ENCODE data around the gene GALNT1. TPM values are rescaled to one million over a fixed set of nuclear protein-coding genes. Genes with fewer than 3 reads are reported as not detected.

The GALNT1 gene
- total RNA-seq, 4 donors from 2014 or later: 46.2 to 96.5 (median 62.6) TPM

- no peaks in the 10 kb centered on the region for H3K27me3 ChIP-seq
- over 99% methylated on average over 3 of the region's 3 CpGs for WGBS
- no peaks in the 10 kb centered on the region for H3K36me3 ChIP-seq
- H3K27ac ChIP-seq: no peak overlapping the region
- H3K9me3 ChIP-seq: no peaks in the 10 kb centered on the region
- no peaks in the 10 kb centered on the region for H3K4me1 ChIP-seq
- no peak for DNase-seq (ENCODE audit: low spot score in 2 of 2)
- H3K4me3 ChIP-seq: no peak overlapping the region
- TF ChIP-seq EP300 (IDR thresholded peaks at IDR 0.05): no peak
- TF ChIP-seq CTCF (IDR thresholded peaks at IDR 0.05): no peak
- TF ChIP-seq POLR2A (IDR thresholded peaks at IDR 0.05): no peak
- TF ChIP-seq POLR2AphosphoS5 (IDR thresholded peaks at IDR 0.05): no peak
Observed at GRCh38 chr18:35641916-35642315, 60.4 kb downstream of the GALNT1 start.

- 100% methylated on average over 4 of the region's 4 CpGs for WGBS
- DNase-seq (ENCODE audit: low spot score in 2 of 2): no peak
- H3K36me3 ChIP-seq: no peaks in the 10 kb centered on the region
- no peaks in the 10 kb centered on the region for H3K4me1 ChIP-seq
- H3K27me3 ChIP-seq: no peaks in the 10 kb centered on the region
- H3K9me3 ChIP-seq: no peaks in the 10 kb centered on the region
- no peak for TF ChIP-seq EP300 (IDR thresholded peaks at IDR 0.05)
- no peak for TF ChIP-seq CTCF (IDR thresholded peaks at IDR 0.05)
- no peak for TF ChIP-seq POLR2A (IDR thresholded peaks at IDR 0.05)
- no peak for TF ChIP-seq POLR2AphosphoS5 (IDR thresholded peaks at IDR 0.05)
- H3K4me3 ChIP-seq: no peak overlapping the region
- H3K27ac ChIP-seq: no peak overlapping the region
Observed at GRCh38 chr18:35642802-35643201, 61.3 kb downstream of the GALNT1 start.

GRCh38 chr18:35646449-35646848 is 64.9 kb downstream of the GALNT1 start:
- Histone ChIP-seq H3K9me3 (peaks cover 2% of the 10 kb centered on the region), H3K27ac (no peak overlapping the region), H3K36me3 (no peaks in the 10 kb centered on the region), H3K27me3 (no peaks in the 10 kb centered on the region), H3K4me1 (no peaks in the 10 kb centered on the region), H3K4me3 (no peak overlapping the region)
- DNase-seq (ENCODE audit: low spot score in 2 of 2): no peak
- TF ChIP-seq POLR2AphosphoS5 (IDR thresholded peaks at IDR 0.05) (no peak), CTCF (IDR thresholded peaks at IDR 0.05) (no peak), POLR2A (IDR thresholded peaks at IDR 0.05) (no peak), EP300 (IDR thresholded peaks at IDR 0.05) (no peak)

- TF ChIP-seq CTCF (IDR thresholded peaks at IDR 0.05): no peak
- TF ChIP-seq POLR2A (IDR thresholded peaks at IDR 0.05): no peak
- TF ChIP-seq EP300 (IDR thresholded peaks at IDR 0.05): no peak
- Histone ChIP-seq H3K36me3 (peaks cover 3% of the 10 kb centered on the region), H3K4me1 (peaks cover 13% of the 10 kb centered on the region), H3K9me3 (peaks cover 2% of the 10 kb centered on the region), H3K27ac (no peak overlapping the region), H3K27me3 (no peaks in the 10 kb centered on the region), H3K4me3 (no peak overlapping the region)
- no peak for DNase-seq (ENCODE audit: low spot score in 2 of 2)
- 80% methylated on average over 4 of the region's 4 CpGs for WGBS
Observed at GRCh38 chr18:35653392-35654135, 72.0 kb downstream of the GALNT1 start.

GRCh38 chr18:35658112-35658511 is 76.6 kb downstream of the GALNT1 start:
- Histone ChIP-seq H3K4me3 (no peak overlapping the region), H3K9me3 (no peaks in the 10 kb centered on the region), H3K27me3 (no peaks in the 10 kb centered on the region), H3K27ac (no peak overlapping the region), H3K36me3 (peaks cover 3% of the 10 kb centered on the region), H3K4me1 (peaks cover 13% of the 10 kb centered on the region)
- DNase-seq (ENCODE audit: low spot score in 2 of 2): no peak
- TF ChIP-seq POLR2AphosphoS5 (IDR thresholded peaks at IDR 0.05) (no peak), EP300 (IDR thresholded peaks at IDR 0.05) (no peak), CTCF (IDR thresholded peaks at IDR 0.05) (no peak), POLR2A (IDR thresholded peaks at IDR 0.05) (no peak)
- WGBS: 93% methylated on average over 4 of the region's 4 CpGs
